ENCODE data around the gene TSPY4.
"Not testable (repeated sequence)": the region's sequence is repeated elsewhere in the genome, so short reads cannot be mapped to it uniquely, and the experiment has no call there.

The TSPY4 gene, protein sequence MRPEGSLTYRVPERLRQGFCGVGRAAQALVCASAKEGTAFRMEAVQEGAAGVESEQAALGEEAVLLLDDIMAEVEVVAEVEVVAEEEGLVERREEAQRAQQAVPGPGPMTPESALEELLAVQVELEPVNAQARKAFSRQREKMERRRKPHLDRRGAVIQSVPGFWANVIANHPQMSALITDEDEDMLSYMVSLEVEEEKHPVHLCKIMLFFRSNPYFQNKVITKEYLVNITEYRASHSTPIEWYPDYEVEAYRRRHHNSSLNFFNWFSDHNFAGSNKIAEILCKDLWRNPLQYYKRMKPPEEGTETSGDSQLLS

DNA sequence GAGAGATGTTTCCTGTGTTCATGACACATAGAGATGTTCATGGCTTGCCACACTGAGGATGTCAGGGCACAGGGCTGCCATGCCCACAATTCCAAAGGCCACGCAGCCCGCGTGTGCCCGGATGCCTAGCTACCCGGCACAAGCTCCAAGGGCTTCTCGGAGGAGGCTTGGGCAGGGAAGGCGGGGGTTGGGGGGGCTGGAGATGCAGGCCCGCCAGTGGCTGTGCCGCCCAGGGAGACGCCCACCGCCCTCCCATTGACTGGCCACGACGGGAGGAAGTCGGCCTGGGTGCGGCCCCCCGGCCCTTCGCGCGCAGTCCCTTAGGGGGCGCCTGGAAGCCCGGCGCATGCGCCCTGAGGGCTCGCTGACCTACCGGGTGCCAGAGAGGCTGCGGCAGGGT, at the start of gene TSPY4:
Gene TSPY4, plus strand, starts transcription at position 301 of the 400 bp plus-strand sequence. Its CDS starts 46 bp downstream, at position 347.
- not testable (repeated sequence) for DNase-seq (ENCODE audit: low read depth)

DNA sequence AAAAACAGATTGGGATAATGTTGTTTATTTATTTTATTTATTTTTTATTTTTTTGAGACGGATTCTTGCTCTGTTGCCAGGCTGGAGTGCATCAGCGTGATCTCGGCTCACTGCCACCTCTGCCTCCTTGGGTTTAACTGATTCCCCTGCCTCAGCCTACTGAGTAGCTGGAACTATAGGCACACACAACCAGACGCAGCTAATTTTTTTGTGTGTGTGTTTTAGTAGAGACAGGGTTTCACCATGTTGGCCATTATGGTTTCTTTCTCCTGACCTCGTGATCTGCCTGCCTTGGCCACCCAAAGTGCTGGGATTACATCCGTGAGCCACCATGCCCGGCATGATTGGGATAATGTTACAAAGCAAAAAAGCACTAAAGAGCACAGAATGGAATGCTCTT, 16.3 kb upstream of the TSPY4 start:
- no peak for DNase-seq (ENCODE audit: low read depth)

DNA sequence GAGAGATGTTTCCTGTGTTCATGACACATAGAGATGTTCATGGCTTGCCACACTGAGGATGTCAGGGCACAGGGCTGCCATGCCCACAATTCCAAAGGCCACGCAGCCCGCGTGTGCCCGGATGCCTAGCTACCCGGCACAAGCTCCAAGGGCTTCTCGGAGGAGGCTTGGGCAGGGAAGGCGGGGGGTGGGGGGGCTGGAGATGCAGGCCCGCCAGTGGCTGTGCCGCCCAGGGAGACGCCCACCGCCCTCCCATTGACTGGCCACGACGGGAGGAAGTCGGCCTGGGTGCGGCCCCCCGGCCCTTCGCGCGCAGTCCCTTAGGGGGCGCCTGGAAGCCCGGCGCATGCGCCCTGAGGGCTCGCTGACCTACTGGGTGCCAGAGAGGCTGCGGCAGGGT, 20.2 kb downstream of the TSPY4 start, which contains the start of gene TSPY8:
Gene TSPY8, plus strand, starts transcription at position 301 of the 400 bp plus-strand sequence. Its CDS starts 46 bp downstream, at position 347.
- DNase-seq (ENCODE audit: low read depth) = not testable (repeated sequence)
